H1 (cell line): Measurements from ENCODE around the gene FAM98C. TPM values are rescaled to one million over a fixed set of nuclear protein-coding genes. Genes with fewer than 3 reads are reported as not detected.

Experiments
- CTCF ChIA-PET: fragments of 300-600 bp; sonication (Branson Sonifier 250); formaldehyde crosslinking; loops from one replicate; lab custom pipeline; 2021; ENCODE audit not compliant: partially characterized antibody; lab: Charles Lee
- POLR2A ChIA-PET: fragments of 300-600 bp; sonication (Branson Sonifier 250); formaldehyde crosslinking; loops from one replicate; lab custom pipeline; 2021; ENCODE audit warnings: inconsistent platforms; ENCODE audit not compliant: partially characterized antibody; lab: Charles Lee
- DNase-seq, 2 experiments: peaks; one replicate each; pipeline versions ENCODE4 v3.0.0 to v3.0.0-alpha.2; 2010 to 2022; ENCODE audit warnings: low spot score in 2 of 2, low read depth in 1 of 2, mixed read lengths in 1 of 2
- FAIRE-seq: peaks from 2 replicates; lab custom pipeline; 2011; peaks lifted over from hg19 to GRCh38; lab: Jason Lieb, UNC
- H2AFZ ChIP-seq: 2 replicates; pipeline ENCODE4 v1.8.1; 2012; ENCODE audit warnings: low read length, inconsistent platforms
- H2AK5ac ChIP-seq: 2 replicates; pipeline ENCODE4 v1.6.1; 2013; ENCODE audit warnings: low read depth, low read length
- H2BK120ac ChIP-seq: replicated peaks from 2 replicates; pipeline ENCODE3; 2013; ENCODE audit warnings: low read depth, low read length, inconsistent platforms
- H2BK12ac ChIP-seq: 2 replicates; pipeline ENCODE4 v1.6.1; 2013; ENCODE audit warnings: low read depth, low read length
- H2BK15ac ChIP-seq: 2 replicates; pipeline ENCODE4 v1.6.1; 2013; ENCODE audit warnings: low read length
- H2BK20ac ChIP-seq: 2 replicates; pipeline ENCODE4 v1.6.1; 2013; ENCODE audit warnings: low read length
- H2BK5ac ChIP-seq: 2 replicates; pipeline ENCODE4 v1.6.1; 2013; ENCODE audit warnings: low read depth, low read length
- H3K14ac ChIP-seq: 2 replicates; pipeline ENCODE4 v1.6.1; 2013; ENCODE audit warnings: inconsistent platforms; ENCODE audit not compliant: insufficient read length
- H3K18ac ChIP-seq: 2 replicates; pipeline ENCODE4 v1.6.1; 2013; ENCODE audit warnings: low read length; ENCODE audit errors: extremely low read depth
- H3K23ac ChIP-seq: 2 replicates; pipeline ENCODE4 v1.6.1; 2013; ENCODE audit warnings: inconsistent platforms; ENCODE audit not compliant: insufficient read length
- H3K23me2 ChIP-seq: 2 replicates; pipeline ENCODE4 v1.6.1; 2013; ENCODE audit warnings: low read depth, low read length
- H3K27ac ChIP-seq: 2 replicates; pipeline ENCODE4 v1.6.1; 2011; ENCODE audit warnings: low read depth, low read length, inconsistent platforms
- H3K27me3 ChIP-seq, 4 experiments: replicated peaks in 1 of 4; 1 replicate in 1 of 4; 2 replicates in 3 of 4; pipeline versions ENCODE4 v1.6.1 to v1.8.1; 2011 to 2013; ENCODE audit warnings: low read length in 3 of 4, mild to moderate bottlenecking in 3 of 4, inconsistent platforms in 2 of 4, mixed read lengths in 2 of 4, moderate library complexity in 1 of 4; ENCODE audit not compliant: control insufficient read depth in 3 of 4, insufficient read depth in 3 of 4; ENCODE audit errors: extremely low read depth in 1 of 4
- H3K36me3 ChIP-seq, 4 experiments: 2 replicates each; pipeline versions ENCODE4 v1.6.1 to v1.8.1; 2011 to 2013; ENCODE audit warnings: mild to moderate bottlenecking in 4 of 4, low read length in 3 of 4, moderate library complexity in 2 of 4, control low read depth in 1 of 4, inconsistent platforms in 1 of 4; ENCODE audit not compliant: insufficient read depth in 4 of 4, control insufficient read depth in 2 of 4
- H3K4ac ChIP-seq: replicated peaks from 2 replicates; pipeline ENCODE3; 2013; ENCODE audit warnings: low read length, low read depth, mixed read lengths, inconsistent platforms; ENCODE audit not compliant: insufficient read length
- H3K4me1 ChIP-seq, 4 experiments: replicated peaks in 1 of 4; 1 replicate in 1 of 4; 2 replicates in 3 of 4; pipeline versions ENCODE4 v1.6.1 to v1.8.1; 2011 to 2013; ENCODE audit warnings: low read length in 3 of 4, inconsistent platforms in 2 of 4, mixed read lengths in 1 of 4; ENCODE audit not compliant: insufficient read depth in 4 of 4, control insufficient read depth in 3 of 4
- H3K4me2 ChIP-seq, 2 experiments: 2 replicates each; pipeline versions ENCODE4 v1.6.1 to v1.8.1; 2011 to 2013; ENCODE audit warnings: low read depth in 2 of 2, low read length in 2 of 2, control low read depth in 1 of 2, inconsistent platforms in 1 of 2, mild to moderate bottlenecking in 1 of 2; ENCODE audit not compliant: insufficient read depth in 1 of 2
- H3K4me3 ChIP-seq, 4 experiments: fragments of 200-600, 300-600 bp in 1 of 4; sonication (generic), shearing (Covaris generic), sonication (Bioruptor Twin) in 1 of 4; 2 replicates each; pipeline versions ENCODE4 v1.5.1 to v1.8.1; 2011 to 2016; ENCODE audit warnings: low read length in 4 of 4, low read depth in 3 of 4, control low read depth in 2 of 4, inconsistent platforms in 2 of 4, mild to moderate bottlenecking in 2 of 4, mixed read lengths in 1 of 4, moderate library complexity in 1 of 4; ENCODE audit not compliant: insufficient read depth in 2 of 4; ENCODE audit errors: extremely low read depth in 1 of 4
- H3K56ac ChIP-seq: replicated peaks from 2 replicates; pipeline ENCODE3; 2013; ENCODE audit warnings: low read depth, mild to moderate bottlenecking, mixed read lengths, low read length, inconsistent platforms; ENCODE audit not compliant: insufficient read length
- H3K79me1 ChIP-seq: 2 replicates; pipeline ENCODE4 v1.6.1; 2013; ENCODE audit warnings: low read depth, low read length, control low read depth
- H3K79me2 ChIP-seq, 2 experiments: 2 replicates each; pipeline versions ENCODE4 v1.6.1 to v1.8.1; 2012 to 2013; ENCODE audit warnings: low read length in 2 of 2, mild to moderate bottlenecking in 2 of 2, inconsistent platforms in 1 of 2; ENCODE audit not compliant: insufficient read depth in 2 of 2, control insufficient read depth in 1 of 2
- H3K9ac ChIP-seq, 4 experiments: replicated peaks in 1 of 4; 1 replicate in 1 of 4; 2 replicates in 3 of 4; pipeline versions ENCODE4 v1.6.1 to v1.8.1; 2011 to 2013; ENCODE audit warnings: low read depth in 3 of 4, low read length in 3 of 4, control low read depth in 2 of 4, mild to moderate bottlenecking in 2 of 4, moderate library complexity in 2 of 4, inconsistent platforms in 1 of 4; ENCODE audit errors: extremely low read depth in 1 of 4
- H3K9me3 ChIP-seq, 2 experiments: 2 replicates each; pipeline versions ENCODE4 v1.6.1 to v1.8.1; 2012 to 2013; ENCODE audit warnings: mild to moderate bottlenecking in 2 of 2, moderate library complexity in 2 of 2, control low read depth in 1 of 2, inconsistent platforms in 1 of 2, low read depth in 1 of 2, low read length in 1 of 2, mixed read lengths in 1 of 2; ENCODE audit not compliant: insufficient read depth in 2 of 2
- H4K20me1 ChIP-seq, 2 experiments: replicated peaks in 1 of 2; 2 replicates each; pipeline versions ENCODE3 to v1.8.1; 2011 to 2013; ENCODE audit warnings: inconsistent platforms in 2 of 2, low read length in 2 of 2, mild to moderate bottlenecking in 1 of 2; ENCODE audit not compliant: insufficient read depth in 2 of 2, control insufficient read depth in 1 of 2
- H4K5ac ChIP-seq: 2 replicates; pipeline ENCODE4 v1.6.1; 2013; ENCODE audit warnings: low read length, low read depth, mixed read lengths, inconsistent platforms; ENCODE audit not compliant: insufficient read length
- H4K8ac ChIP-seq: 2 replicates; pipeline ENCODE4 v1.8.0; 2013; ENCODE audit warnings: mild to moderate bottlenecking, moderate library complexity, low read length, inconsistent platforms; ENCODE audit not compliant: insufficient read depth; ENCODE audit errors: extremely low read depth
- H4K91ac ChIP-seq: replicated peaks from 2 replicates; pipeline ENCODE3; 2013; ENCODE audit warnings: low read length, mixed read lengths, inconsistent platforms; ENCODE audit not compliant: insufficient read length
- CBX8 ChIP-seq: fragments of 300-800, 300-1000 bp; sonication (generic); IDR thresholded peaks from 2 replicates; pipeline ENCODE4 v1.7.1; 2016; ENCODE audit warnings: low read depth, low read length, borderline replicate concordance
- POLR2AphosphoS5 ChIP-seq: IDR thresholded peaks from 2 replicates; pipeline ENCODE4 v1.6.1; 2011; ENCODE audit warnings: low read depth, low read length
- WGBS, 2 experiments: shearing (Covaris generic) in 1 of 2; methylation state at CpG; one replicate each; pipeline versions ENCODE4 v1.1.6 to v1.1.7; 2013 to 2015; ENCODE audit warnings: low lambda C conversion rate in 2 of 2, mixed read lengths in 2 of 2, inconsistent platforms in 1 of 2, low coverage in 1 of 2, missing lambda C conversion rate in 1 of 2; ENCODE audit not compliant: insufficient replicate concordance in 2 of 2, insufficient coverage in 1 of 2, insufficient read length in 1 of 2; ENCODE audit errors: extremely low coverage in 1 of 2, missing lambda C conversion rate in 1 of 2; 5-methylcytosine and 5-hydroxymethylcytosine counted together
- polyA plus RNA-seq, 7 experiments: library from polyadenylated mRNA; depleted of rRNA in 3 of 7; stranded (reverse) in 5 of 7; unstranded in 2 of 7; fragments of >200 nt in 5 of 7; fragments of 200-250 nt in 2 of 7; gene quantifications; 1 replicate in 5 of 7; 2 replicates in 1 of 7; 4 replicates in 1 of 7; pipeline versions ENCODE4 v1.2.1 to v1.2.3, GENCODE V29; 2011 to 2013; ENCODE audit warnings: missing spikeins in 2 of 7, mixed read lengths in 2 of 7
- total RNA-seq: library from RNA; stranded (reverse); fragmentation: NEBNext Ultra II Directional; extraction: Animal tissue kit (Norgen Biotek cat#: 25700); gene quantifications from 2 replicates; pipeline ENCODE4 v1.2.1, GENCODE V29; 2021

FAM98C gene
- total and polyA plus RNA-seq, 2 of the 8 experiments (the other 6 are each of a cell fraction or from before 2014, with no cell fraction given), result 6.1 to 9.4 TPM

DNA sequence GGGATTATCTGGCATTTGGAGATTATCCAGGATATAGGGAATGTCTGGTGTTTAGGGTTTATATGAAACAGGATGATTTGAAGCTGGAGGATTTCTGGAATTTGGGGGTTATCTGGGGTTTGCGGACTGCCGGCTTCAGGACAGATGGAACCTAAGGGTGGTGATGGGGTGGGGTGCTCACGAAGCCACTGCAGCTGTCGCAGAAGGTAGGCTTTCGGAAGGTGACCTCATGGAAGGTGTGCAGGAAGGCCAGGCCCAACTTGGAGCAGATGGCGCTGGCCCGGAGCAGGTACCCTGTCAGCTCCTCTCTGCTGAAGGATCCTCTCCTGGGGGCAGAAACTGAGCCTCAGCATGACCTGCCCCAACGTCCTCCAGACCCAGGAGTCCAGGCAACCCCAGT lies 9.6 kb downstream of the FAM98C start:
- H3K27me3 ChIP-seq, result peaks cover 0 to 2% (median 0%) of the 10 kb centered on the region in 4 experiments; a peak in 1 of 7 replicates
- no peak overlapping the region for H4K91ac ChIP-seq
- no peak overlapping the region for H2BK20ac ChIP-seq
- CTCF ChIA-PET, result interaction anchor here (0.8 to 5.7 kb wide), 5 partner anchors 9 to 271 kb away, joined by 3 to 32 read pairs (median 4); partner anchors contain the start of gene FAM98C
- H3K14ac ChIP-seq, result no peak overlapping the region
- POLR2A ChIA-PET, result interaction anchor here (0.6 to 1.2 kb wide), 5 partner anchors 9 to 192 kb away, joined by 3 to 4 read pairs (median 3); no protein-coding TSS in a partner anchor
- H3K23ac ChIP-seq, result no peak overlapping the region
- no peak overlapping the region for H4K8ac ChIP-seq
- 93% methylated on average over 8 of the region's 8 CpGs; no CpG with 5 or more reads in 1 of the 2 experiments for WGBS, 2 experiments
- no peaks in the 10 kb centered on the region for H3K9me3 ChIP-seq
- H3K56ac ChIP-seq, result no peak overlapping the region
- H3K4ac ChIP-seq, result no peak overlapping the region
- H3K36me3 ChIP-seq, result no peaks in the 10 kb centered on the region
- H2AK5ac ChIP-seq, result no peak overlapping the region
- no peaks in the 10 kb centered on the region for H3K79me2 ChIP-seq
- no peak overlapping the region for H3K9ac ChIP-seq
- TF ChIP-seq CBX8 (no peak), POLR2AphosphoS5 (no peak)
- no peak overlapping the region for H3K4me3 ChIP-seq
- no peak overlapping the region for H2BK120ac ChIP-seq
- no peak overlapping the region for H2AFZ ChIP-seq
- H3K4me2 ChIP-seq, result no peak overlapping the region
- DNase-seq (no peak), FAIRE-seq (no peak)
- H2BK5ac ChIP-seq, result no peak overlapping the region
- H3K4me1 ChIP-seq, result peaks cover 0 to 5% (median 4%) of the 10 kb centered on the region in 4 experiments; a peak in 5 of 7 replicates
- no peaks in the 10 kb centered on the region for H4K20me1 ChIP-seq
- H3K79me1 ChIP-seq, result no peaks in the 10 kb centered on the region; the same call in 1 of the 2 replicates
- H2BK12ac ChIP-seq, result no peak overlapping the region
- no peak overlapping the region for H3K27ac ChIP-seq
- H4K5ac ChIP-seq, result no peak overlapping the region
- H3K18ac ChIP-seq, result no peak overlapping the region
- H3K23me2 ChIP-seq, result peaks cover under 1% of the 10 kb centered on the region; the same call in 1 of the 2 replicates
- no peak overlapping the region for H2BK15ac ChIP-seq
